Cardiac muscle cell (in vitro differentiated cells and primary cell): Measurements from ENCODE around the gene HOXB1. TPM values are rescaled to one million over a fixed set of nuclear protein-coding genes. Genes with fewer than 3 reads are reported as not detected.

Source experiments
- DNase-seq, 2 donors: peaks; one replicate each; pipeline versions ENCODE4 v3.0.0 to v3.0.0-alpha.2; 2010 to 2017; ENCODE audit warnings: low read depth in 1 of 2, low spot score in 1 of 2
- H3K27ac ChIP-seq: fragments of 200-600 bp; sonication (generic); 2 replicates; pipeline ENCODE4 v1.5.1; 2016
- H3K27me3 ChIP-seq: fragments of 200-600 bp; sonication (generic); 2 replicates; pipeline ENCODE4 v1.6.0; 2016; ENCODE audit warnings: control low read depth
- H3K36me3 ChIP-seq: fragments of 200-600 bp; sonication (generic); 2 replicates; pipeline ENCODE4 v1.5.1; 2016; ENCODE audit warnings: control low read depth
- H3K4me1 ChIP-seq: fragments of 200-600 bp; sonication (generic); 2 replicates; pipeline ENCODE4 v1.8.1; 2017; ENCODE audit warnings: low read depth, mild to moderate bottlenecking, mixed run types
- H3K4me3 ChIP-seq: fragments of 200-600 bp; sonication (generic); 2 replicates; pipeline ENCODE4 v1.5.1; 2016; ENCODE audit warnings: mild to moderate bottlenecking
- H3K9me3 ChIP-seq: fragments of 200-600 bp; sonication (generic); 2 replicates; pipeline ENCODE4 v1.5.1; 2017; ENCODE audit warnings: low read depth, mild to moderate bottlenecking, control low read depth
- CTCF ChIP-seq: IDR thresholded peaks from 2 replicates; pipeline ENCODE4 v1.5.1; 2012; ENCODE audit warnings: low read depth, mild to moderate bottlenecking, low read length
- polyA plus RNA-seq: library from polyadenylated mRNA; unstranded; fragments of >200 nt; fragmentation: Nextera tagmentation; extraction: Ambion mirVana; gene quantifications from 2 replicates; pipeline ENCODE4 v1.2.1, GENCODE V29; 2016
- total RNA-seq: library from RNA; depleted of rRNA; stranded (reverse); fragments of >200 nt; gene quantifications from 2 replicates; pipeline ENCODE4 v1.2.3, GENCODE V29; 2016

HOXB1 gene
- total and polyA plus RNA-seq, 2 experiments from 2014 or later = 6.6 to 9.1 TPM

DNA sequence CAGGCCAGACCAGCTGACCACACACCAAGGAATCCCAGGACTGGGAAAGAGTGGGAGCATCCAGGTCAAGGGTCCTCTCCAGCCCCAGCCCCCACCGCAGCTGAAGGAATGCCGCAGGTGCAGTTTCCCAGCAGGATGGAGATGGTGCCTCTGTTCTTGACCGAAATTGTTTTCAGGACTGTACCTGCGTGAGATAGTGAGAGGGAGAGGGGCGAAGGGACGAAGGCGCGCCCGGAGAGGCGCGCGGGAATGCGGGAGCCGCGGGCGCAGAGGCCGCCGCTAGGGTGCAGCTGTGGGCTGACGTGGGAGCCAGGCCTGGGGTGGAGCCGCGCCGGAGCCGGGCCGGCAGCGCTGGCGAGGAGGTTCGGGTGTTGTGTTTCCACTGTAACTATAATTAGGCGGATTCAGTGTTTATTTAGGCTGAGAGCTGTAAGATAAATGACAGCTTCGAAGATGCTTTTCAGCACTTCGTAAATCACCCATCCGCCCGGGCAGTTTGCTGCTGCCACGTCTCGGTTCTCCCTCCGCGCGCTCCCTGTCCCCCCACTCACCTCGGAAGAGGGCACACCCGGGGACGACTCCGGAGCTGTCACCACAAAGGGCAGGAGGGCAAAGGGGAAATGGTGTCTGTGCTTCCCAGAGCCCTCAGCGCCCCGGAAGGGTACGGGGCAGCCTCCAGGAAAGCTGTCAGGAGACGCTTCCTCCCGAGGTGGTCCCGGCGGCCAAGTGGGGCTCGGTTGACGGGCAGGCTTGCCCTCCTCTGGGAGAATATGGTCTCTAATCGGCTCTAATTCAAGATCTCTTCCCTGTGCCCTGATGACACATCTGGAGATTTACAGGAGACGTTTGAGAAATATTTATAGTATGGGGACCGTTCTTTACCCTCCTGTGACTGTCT lies 38.2 kb downstream of the HOXB1 start:
- Histone ChIP-seq H3K27ac (peak overlapping the region; percentile 81), H3K27me3 (no peaks in the 10 kb centered on the region), H3K4me1 (peaks cover 68% of the 10 kb centered on the region), H3K4me3 (no peak overlapping the region), H3K36me3 (no peaks in the 10 kb centered on the region), H3K9me3 (no peaks in the 10 kb centered on the region)
- peak; percentile 72 to 88 for DNase-seq
- TF ChIP-seq CTCF = peak; percentile 94

- no peak overlapping the region for H3K4me3 ChIP-seq
- no peak overlapping the region for H3K27ac ChIP-seq
- no peak for DNase-seq
- H3K4me1 ChIP-seq = peaks cover 60% of the 10 kb centered on the region
- no peak for TF ChIP-seq CTCF
- no peaks in the 10 kb centered on the region for H3K36me3 ChIP-seq
- no peaks in the 10 kb centered on the region for H3K9me3 ChIP-seq
- no peaks in the 10 kb centered on the region for H3K27me3 ChIP-seq
Observed at GRCh38 chr17:48491527-48492273, 39.1 kb downstream of the HOXB1 start.

DNA sequence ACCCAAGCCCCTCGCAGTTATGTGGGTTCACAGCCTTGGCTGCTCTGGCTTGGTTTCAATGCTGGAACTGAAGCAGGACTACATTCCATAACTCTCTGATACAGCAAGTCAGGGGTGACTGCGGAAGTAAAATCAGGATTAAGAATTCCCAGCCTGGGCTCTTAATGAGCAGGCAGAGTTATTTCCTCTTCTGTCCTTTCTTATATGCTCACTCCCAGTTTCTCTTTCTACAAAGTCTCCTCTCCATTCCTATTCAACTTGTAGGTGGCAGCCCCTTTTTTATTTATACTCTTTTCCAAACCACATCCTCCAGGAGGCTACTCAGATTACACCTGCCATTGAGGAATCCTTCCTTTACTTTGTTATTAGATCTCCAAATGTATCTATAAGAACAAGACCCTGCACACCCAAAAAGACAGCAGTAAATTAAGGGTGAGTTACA lies 40.3 kb downstream of the HOXB1 start:
- peaks cover 47% of the 10 kb centered on the region for H3K4me1 ChIP-seq
- no peak overlapping the region for H3K27ac ChIP-seq
- H3K9me3 ChIP-seq = no peaks in the 10 kb centered on the region
- H3K4me3 ChIP-seq = no peak overlapping the region
- H3K36me3 ChIP-seq = no peaks in the 10 kb centered on the region
- no peak for DNase-seq
- H3K27me3 ChIP-seq = no peaks in the 10 kb centered on the region
- no peak for TF ChIP-seq CTCF

GRCh38 chr17:48489781-48490180 lies 41.0 kb downstream of the HOXB1 start:
- no peaks in the 10 kb centered on the region for H3K36me3 ChIP-seq
- no peaks in the 10 kb centered on the region for H3K9me3 ChIP-seq
- TF ChIP-seq CTCF = no peak
- DNase-seq = no peak
- H3K27ac ChIP-seq = peak overlapping the region; percentile 5
- H3K4me3 ChIP-seq = no peak overlapping the region
- no peaks in the 10 kb centered on the region for H3K27me3 ChIP-seq
- peaks cover 44% of the 10 kb centered on the region for H3K4me1 ChIP-seq

DNA sequence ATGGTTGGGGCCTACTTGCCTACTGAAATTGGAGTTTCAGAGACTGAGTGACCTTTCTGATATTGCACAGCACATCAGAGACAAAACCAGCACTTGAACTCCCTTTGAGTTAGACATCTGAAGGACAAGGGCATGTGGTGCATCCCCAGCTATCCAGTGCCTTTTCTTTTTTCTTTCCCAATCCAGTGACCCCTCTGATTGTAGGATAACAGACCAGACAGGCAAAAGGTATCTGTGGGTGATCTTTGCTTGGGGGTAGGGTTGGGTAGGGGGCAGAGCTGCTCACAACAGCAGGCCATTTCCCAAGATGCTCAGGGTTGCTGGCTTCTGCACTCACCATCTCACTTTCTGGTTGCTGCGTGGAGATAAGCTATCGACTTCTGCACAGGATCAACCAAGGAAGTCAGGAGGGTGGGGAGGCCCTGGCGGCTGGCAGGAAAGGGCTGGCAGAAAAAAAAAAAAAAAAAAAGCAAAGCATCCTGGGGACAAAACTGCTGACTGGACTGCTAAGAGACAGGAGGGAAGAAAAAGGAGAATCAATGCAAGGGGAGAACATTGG lies 42.2 kb downstream of the HOXB1 start:
- H3K36me3 ChIP-seq = no peaks in the 10 kb centered on the region
- DNase-seq = peak in 1 of 2 donors; percentile 67
- no peaks in the 10 kb centered on the region for H3K9me3 ChIP-seq
- peaks cover 44% of the 10 kb centered on the region for H3K4me1 ChIP-seq
- no peak overlapping the region for H3K4me3 ChIP-seq
- H3K27ac ChIP-seq = peak overlapping the region; percentile 5
- H3K27me3 ChIP-seq = no peaks in the 10 kb centered on the region
- TF ChIP-seq CTCF = no peak
